Epidermal melanocyte (primary cell): ENCODE data around the gene CDCP2.
A peak's percentile ranks its signal among the peaks of the same experiment; 100 is the strongest.

ENCODE experiments used
- DNase-seq: peaks from one replicate; pipeline ENCODE4 v3.0.0; 2011; ENCODE audit warnings: low spot score; ENCODE audit not compliant: insufficient read length

Gene CDCP2

DNA sequence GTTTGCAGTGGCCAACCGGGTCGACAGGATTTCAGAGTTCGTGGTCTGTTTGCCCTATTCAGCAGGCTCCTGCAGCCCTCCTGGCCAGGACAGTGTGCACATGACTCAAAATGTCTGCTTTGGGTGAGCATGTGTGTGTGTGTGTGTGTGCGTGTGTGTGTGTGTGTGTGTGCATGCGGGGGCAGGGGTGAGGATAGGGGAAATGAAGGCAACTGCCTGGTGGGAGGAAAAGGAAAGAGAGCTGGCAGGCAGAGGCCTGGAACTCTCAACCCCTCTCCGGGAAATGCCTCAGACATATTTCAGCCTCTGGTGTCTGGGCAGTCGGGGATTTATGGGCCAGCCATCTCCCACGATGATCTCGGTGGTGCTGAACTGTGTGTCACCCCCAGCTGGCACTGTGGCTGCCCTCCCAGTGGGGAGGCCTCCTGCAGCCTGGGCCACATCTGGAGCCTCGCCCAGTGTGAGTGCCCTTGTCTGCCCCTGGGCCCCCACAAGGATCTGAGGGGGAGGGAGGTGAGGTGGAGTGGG is 15.2 kb downstream of the CDCP2 start:
- DNase-seq, result peak; percentile 44

DNA sequence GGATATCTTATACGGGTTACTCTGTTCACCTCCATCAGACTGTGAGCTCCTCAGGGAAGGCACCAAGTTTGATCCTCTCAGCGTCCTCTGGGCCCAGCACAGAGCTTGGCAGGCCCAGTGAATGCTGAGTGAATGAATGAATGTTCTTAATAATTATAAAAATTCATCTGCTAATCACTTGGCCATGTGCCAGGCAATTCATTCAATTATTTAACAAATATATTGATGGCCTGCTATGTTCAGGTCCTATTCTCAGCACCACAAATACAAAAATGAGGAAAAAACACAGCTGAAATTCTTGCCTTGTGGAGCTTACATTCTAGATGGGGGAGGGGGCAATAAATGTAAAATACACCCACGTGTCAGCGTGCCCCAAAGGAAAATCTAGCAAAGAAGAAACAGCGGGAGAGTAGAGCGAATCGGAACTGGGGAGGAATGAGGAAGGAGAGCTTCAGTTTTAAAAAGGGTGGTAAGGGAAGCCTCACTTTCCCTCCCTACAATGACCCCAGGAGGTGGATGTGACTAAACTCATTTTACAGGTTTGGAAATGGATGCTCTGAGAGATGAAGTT is 15.8 kb downstream of the CDCP2 start:
- DNase-seq, result no peak

DNA sequence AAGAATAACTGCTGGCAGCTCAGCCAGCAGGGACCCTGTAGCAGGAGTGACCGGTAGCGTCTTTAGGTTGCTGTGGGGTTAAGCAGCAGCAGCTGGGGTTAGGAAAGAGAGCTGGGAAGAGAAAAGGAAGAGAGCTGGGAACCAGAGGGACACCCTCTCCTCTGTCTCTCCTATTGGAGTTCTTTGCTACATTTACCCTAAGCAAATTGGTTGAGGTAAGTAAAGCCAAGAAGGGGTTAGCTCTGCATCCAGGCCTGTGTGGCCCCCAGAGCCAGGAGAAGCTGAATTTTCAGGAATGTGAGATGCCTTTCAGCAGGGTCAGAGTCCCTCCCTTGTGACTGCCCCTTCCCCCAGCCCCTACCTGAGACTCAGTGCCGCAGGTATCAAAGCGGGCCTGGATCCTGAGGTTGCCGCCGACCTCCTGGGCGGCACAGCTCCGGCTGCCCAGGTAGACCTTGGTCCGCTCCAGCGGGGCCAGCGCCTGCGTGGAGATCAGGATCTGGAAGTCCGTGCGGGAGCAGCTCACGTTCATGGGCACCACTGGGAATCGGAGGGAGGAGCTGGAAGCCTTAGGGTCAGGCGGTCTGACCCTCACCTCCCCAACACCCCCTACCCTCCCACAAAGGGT is 16.4 kb downstream of the CDCP2 start:
- no peak for DNase-seq

DNA sequence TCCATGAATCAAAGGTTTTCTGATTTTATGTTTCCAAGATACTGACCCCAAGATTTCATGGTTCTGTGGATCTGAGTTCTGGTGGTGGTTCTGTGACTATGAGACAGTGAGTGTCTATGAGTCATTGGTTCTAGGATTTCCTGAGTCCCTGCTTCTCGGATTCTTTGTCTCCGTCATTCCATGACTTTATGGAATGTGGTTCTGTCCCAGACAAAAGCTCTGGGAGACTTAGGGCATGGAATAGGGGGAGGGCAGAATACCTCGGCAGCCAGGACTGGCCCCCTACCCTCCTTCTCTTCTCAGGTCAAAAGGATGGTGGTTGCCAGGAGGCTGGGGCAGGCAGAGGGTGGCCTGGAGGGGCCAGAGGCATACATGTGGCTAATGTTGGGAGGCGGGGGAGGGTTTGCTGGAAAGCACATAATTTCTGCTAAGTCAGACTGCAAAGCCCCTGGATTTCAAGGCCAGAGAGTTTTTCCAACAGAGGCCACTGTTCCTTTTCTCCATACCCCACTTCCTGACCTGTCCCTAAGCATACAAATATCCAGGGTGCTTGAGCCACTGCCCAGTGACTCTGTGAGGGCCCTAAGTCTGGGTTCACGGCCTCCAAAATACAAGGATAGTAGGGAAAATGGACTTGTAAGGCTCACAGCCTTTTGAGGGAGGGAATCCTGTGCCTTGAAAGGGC is 17.2 kb downstream of the CDCP2 start:
- DNase-seq, result no peak

DNA sequence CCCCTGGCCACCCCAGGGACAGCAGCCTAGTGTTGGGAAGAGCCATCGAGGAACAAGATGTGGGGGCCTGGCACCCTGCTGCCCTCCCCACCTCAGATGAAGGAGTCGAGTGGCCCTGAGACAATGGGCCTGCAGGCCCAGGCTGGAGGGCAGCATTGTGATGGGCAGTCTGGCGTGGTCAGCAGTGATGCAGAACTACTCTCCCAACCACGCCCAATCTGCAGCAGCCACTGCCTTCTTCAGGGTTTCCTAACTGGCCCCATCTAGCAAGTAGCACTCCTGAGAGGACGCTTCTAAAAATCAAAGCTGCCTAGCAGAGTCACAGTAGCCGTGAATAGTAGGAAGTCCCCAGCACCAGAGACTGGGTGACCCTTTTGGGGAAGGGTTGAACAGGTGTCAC is 18.5 kb downstream of the CDCP2 start:
- no peak for DNase-seq

DNA sequence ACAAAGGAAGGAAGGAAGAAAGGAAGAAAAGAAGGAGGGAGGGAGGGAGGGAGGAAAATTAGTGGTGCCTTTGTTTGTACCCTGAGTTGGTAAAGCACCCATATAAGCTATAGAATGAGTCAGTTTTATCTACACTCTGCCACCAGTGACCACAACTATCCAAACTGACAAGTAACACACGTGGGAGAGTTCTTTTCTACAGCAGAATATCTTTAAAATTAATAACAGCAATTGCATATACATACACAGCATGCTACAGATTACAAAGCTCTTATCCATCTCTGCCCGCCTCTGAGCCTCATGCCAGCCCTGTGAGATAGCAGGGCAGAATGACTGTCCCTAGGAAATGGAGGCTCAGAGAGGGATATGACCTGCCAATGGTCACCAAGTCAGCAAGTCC is 20.3 kb downstream of the CDCP2 start:
- DNase-seq, result no peak

DNA sequence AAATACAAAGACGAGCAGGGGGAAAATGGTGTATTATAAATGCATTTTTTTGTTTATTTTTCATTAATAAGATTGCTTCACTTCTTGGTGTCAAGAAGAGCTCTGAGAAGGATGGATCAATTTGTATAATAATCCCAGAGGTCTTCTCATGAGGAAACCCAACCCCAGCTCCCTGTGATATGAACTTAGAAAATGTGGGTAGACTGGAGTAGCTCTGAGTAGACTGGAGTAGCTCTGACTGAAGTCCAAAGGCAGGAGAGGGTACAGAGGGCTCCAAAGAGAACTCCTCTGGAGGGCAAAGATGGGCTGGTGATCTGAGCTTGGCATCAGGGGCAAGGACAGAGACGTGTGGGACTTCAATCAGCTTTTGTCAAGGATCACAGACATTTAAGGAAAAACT is 21.4 kb downstream of the CDCP2 start:
- DNase-seq, result no peak

DNA sequence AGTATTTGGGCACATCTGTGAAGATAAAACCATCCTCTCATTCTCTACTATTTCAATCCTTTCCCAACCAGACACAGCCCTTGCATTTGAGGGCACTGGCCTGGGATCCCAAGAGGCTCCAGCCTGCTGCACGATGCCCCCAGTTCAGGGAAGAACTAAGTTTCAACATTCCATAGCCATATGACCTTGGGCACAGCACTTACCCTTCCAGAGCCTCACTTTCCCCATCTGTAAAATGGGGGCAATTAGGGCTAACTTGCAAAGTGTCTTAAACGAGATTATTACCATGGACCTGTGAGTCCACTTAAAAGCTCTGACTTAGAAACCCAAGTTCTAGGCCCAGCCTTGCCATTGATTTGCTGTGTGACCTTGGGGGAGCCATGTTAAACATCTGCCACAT is 22.9 kb downstream of the CDCP2 start:
- peak; percentile 11 for DNase-seq

DNA sequence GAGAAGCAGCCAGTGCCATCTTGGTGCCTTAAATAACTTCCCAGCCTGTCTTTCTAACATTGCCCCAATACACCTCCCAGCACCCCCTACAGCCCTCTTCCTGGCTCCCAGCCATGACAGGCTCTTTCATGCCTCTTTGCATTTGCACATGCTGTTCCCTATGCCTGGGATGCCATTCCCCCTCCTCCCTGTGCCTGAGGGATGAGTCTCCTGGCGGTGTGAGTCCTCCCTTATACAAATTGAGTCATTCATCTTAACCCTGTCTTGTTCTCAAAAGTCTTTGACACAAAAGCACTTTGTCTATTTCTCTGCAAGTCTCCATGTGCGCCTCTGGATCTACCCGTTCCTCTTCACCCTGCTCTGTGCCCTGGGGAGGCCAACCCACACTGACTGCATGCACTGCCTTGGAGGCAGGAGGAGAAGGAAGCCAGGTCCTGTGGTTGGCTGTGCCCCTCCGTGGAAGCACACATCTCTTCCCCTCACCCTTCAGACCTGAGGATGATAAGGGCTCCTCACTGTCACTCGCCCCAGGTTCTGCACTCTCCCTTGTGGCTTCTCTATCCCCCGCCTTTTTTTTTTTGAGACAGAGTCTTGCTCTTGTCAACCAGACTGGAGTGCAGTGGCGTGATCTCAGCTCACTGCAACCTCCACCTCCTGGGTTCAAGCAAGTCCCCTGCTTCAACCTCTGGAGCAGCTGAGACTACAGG is 25.1 kb downstream of the CDCP2 start:
- no peak for DNase-seq

DNA sequence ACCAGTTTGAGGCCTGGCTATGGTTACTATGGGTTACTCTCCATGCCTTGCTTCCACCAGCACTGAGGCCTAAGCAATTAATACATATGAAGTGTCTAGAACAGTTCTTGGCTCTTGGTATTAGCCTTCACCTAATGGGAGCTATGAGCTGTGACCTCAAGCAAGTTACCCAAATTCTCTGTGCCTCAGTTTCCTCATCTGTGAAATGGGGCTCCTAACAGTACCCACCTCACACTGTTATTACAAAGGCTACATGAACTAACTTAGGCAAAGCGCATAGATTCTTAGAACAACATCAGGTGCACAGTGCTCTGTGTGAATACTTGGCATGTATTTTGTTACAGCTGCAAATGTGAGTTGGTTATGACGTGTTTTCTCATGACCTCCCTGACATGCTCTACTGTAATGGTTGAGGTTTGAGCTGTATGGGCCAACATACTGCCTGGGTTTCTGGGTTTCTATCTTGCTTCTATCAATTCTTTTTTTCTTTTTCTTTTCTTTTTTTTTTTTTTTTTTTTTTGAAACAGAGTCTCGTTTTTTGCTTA is 26.5 kb downstream of the CDCP2 start:
- no peak for DNase-seq

DNA sequence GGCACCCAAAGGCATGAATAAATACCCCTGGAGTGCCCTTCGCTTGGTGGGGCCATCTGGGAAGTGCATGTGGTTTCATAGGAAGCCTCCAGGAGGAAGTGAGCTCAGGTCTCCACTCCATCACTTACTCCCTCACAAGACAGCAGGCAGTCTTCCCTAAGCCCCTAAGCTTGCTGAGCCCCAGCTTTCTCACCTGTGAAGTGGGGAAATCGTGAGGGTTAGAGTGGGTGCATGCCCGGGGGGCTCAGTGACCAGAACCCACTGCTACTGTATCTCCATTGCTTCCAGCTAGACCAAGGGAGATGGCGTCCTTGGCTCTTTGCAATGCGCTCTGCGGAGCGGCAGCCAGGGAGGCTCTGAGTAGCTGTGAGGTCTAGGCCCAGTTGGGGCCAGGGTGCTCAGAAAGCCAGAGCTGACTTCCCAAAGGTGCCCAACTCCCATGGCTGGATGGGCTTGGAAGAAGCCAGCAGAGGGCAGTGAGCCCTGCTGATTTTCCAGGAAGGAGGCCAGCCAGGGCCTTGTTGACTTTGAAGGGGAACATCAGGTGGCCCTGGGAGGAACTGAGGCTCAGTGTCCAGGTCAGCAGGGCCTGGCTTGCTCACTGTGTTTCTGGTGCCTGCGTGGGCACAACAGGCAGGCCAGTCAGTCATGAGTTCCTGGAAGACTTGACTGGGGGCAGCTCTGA is 27.3 kb downstream of the CDCP2 start:
- DNase-seq, result no peak

DNA sequence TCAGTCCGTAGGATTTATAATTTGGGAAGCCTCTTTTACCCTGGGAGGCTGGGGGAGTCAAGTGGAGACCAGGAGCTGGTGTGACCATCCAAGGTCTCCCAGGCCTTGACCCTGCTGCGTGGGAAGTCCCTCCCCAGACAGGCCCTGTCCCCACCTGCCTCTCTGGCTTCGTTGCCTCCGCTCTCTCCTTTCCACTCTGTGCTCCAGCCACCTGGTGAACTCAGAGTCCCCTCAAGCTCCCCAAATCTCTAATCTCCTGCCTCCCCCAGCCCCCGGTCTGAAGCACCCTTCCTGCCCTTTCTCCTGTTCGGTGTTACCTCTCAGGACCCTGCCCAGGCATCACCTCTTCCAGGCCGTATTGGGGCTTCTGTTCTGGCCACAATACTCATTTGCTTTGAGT is 27.9 kb downstream of the CDCP2 start:
- DNase-seq, result no peak

DNA sequence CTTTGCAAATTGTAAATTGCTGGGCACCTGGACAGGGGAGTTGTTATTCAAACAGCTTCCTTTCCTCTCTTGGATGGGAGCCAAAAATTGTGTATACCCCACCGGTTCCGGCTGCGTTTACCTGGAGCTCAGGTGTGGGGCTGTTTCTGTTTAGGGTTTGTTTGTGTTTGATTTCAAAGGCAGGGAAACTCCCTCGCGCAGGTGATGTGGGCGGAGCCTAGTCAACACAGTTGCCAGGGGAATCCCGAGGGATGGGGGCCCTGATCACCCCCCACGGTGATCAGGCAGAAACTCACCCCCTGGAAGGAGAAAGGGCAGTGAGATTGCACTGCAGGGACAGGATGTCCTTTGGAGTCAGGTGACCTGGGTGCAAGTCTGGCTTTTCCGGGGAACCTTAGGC is 28.3 kb downstream of the CDCP2 start:
- DNase-seq, result no peak

DNA sequence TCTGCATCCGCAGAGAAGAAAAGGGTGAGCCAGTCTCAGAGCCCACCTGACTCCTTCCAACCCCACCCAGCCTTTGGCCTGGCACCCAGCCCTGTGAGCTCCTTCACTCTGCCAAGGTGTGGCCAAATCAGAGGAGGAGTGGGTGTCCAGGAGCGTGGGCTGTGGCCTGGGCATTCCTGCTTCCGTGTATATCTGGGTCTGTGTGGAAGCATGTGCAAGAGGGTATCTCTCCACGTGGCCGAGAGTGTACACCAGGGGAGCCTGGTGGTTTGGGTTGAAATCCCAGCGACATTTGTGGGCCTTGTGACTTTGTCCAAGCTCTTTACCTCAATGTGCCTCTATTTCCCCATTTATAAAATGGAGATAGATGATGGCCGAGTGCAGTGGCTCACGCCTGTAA is 29.8 kb downstream of the CDCP2 start:
- DNase-seq, result no peak

DNA sequence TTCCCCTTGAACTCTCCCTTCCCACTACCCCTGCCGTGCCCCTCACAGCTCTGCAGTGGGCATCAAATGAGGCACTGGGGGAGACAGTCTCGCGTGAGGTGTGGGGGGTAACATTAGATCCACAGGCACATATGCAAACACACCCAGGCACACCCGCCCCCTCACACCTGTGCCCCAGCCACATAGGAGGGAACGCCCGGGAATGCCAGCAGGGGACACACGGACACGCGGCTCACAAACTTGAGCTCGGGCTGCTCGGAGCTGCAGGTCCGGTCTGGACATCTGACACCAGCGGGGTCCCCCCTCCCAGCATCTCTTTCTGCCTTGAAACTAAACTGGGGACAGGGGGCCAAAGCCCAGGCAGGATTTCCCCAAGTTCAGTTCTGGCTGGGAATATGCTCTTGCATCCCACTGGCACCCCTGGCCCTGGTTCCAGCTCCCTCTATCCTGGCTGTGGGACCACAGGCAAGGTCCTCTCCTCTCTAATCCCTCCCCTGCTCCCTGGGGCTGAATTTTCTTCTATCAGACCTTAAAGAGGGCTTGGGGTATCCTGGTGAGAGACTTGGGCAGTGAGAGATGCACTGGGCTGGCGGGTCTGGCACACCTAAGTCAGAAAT is 30.6 kb downstream of the CDCP2 start:
- no peak for DNase-seq

DNA sequence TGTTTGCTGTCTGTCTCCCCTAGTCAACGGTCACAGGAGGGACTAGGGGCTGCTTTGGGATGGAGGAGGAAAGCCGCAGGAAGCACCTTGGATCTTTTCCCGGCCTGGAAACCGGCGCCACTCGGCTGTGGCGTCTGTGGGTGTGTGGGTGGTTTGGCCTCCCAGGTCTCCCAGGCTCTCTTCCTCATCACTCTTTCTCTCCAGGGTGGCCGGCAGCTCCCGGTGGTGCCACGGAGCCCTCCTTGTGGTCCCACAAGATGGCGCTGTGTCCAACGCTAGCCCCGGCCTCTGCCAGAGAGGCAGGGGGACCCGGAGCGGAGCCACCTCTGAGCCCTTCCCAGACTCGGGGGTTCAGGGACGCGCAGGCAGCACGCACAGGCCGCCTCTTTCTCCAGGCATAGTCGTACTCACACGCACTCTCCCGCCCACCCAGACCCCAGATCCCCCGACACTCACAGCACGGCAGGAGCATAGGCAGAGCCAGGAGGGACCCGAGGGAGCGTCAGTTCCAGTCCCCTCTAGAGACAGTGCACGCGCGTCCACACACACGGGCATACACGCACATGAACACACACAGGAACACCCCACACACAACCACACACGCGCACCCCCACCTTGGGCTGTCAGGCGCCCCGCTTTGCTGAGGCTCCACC is 31.2 kb downstream of the CDCP2 start:
- peak; percentile 80 for DNase-seq

DNA sequence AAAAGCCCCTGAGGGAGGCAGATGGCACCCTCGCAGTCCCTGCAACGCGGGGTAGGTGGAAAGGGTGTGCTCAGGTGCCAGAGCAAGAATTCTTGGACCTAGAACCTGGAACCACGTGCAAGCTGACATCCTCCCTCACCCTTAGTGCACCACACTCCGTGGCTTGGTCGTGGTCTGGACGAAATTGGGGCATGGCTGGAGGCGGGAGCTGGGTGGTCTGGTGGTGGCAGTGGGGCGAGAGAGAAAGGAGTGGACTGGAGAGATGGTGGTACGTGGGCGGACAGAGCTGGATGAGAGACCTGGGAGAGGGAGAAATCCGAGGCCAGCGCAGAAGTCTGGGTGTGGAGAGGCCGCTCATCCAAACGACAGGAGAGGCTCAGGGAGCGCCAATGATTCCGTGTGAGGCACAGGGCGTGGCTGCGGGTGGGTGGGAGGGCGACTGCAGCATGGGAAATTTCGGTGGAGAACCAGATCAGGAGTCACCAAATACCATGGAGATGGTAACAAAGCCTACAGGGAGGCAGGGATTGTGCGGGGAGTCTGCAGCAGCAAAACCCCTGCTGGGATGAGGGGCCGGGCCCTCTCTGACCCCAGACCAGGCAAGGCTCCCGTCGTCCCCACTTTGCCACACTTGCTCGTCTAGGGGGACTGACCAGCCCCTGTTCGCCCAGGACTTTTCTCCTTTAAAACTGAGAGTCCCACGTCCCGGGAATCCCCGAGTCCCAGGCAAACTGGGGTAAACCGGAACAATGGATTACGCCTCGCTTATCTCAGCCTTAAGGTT is 31.9 kb downstream of the CDCP2 start:
- DNase-seq, result no peak

DNA sequence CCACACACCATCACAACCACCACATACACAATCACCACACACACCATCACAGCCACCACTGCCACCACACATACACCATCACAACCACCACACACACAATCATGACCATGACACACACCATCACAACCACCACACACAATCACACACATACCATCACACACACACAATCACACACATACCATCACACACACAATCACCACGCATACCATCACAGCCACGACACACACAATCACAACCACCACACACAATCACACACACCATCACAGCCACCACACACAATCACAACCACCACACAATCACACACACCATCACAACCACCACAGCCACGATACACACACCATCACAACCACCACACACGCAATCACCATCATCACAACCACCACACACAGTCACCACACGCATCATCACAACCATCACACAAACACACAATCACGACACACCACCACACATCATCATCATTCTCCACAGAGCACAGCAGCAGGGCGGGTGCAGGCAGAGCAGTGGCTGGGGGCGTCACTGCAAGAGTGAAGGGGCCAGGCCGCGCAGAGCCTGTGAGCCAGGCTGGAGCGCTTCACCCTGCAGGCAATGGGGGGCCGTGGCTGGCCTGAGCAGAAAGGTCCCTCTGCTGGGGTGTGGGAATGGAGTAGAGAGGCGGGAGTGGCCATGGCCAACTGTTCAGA is 32.6 kb downstream of the CDCP2 start:
- DNase-seq, result no peak

DNA sequence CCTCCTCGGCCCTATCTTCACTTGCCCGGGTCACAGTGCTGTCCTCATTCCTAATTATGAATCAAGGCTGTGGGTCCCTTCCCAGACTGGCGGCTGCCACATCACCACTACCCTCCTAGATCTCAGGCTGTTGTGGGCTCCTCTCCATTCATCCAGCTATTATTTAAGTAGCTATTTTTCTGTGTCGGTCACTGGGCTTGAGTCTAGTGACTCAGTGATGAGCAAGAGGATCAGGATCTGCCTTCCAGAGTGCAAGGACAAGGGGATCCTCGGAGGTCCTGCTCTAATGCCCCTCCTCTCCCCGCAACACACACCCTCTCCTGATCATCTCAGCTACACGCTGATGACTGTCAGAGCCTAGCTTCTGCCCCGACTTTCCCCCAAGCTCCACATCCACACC is 34.1 kb downstream of the CDCP2 start:
- no peak for DNase-seq
